Cerebellar cortex (tissue), 1 donor: ENCODE measurements around the gene TPST1.
"Not testable (repeated sequence)": the region's sequence is repeated elsewhere in the genome, so short reads cannot be mapped to it uniquely, and the experiment has no call there.

Experiments used
- DNase-seq: peaks from one replicate; pipeline ENCODE4 v3.0.0-alpha.2; 2015; ENCODE audit warnings: low spot score

The TPST1 gene

GRCh38 chr7:66188645-66189044 lies 16.5 kb upstream of the TPST1 start:
- no peak for DNase-seq

DNA sequence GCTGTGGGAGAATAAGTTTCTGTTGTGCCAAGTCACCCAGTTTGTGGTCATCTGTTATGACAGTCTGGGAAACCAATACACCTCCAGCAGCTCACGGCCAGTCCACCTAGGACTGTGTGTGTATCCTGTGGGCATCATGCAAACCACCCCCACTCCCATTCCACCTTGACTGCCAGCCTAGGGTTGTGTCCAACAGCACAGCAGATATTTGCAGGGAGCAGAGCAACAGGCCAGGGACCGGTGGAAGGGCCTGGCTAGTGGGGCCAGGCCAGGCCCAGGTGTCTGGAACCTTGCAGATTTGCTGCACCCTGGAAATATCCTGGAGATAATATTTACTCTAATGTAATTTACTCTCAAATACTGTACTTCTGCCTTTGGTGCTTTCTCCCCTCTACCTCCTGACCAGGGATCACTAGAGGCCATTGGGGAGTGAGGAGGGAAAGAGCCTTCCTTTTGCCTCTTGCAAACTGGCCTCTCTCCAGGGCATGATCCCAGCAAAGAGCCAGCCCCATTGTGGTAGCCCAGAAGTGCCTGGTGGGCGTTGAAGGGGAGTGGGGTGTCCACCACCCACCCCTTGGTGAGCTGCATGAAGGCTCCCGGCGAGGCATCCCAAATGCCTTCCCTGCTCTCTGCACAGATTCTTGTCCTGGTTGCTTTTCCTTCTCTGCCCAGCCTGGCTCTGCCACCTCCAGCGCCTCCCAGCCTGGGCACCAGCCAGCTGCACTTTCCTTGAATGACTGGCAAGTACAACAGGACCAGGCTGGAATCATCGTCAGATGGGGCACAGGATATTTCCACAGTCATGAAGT lies 15.2 kb upstream of the TPST1 start:
- no peak for DNase-seq

DNA sequence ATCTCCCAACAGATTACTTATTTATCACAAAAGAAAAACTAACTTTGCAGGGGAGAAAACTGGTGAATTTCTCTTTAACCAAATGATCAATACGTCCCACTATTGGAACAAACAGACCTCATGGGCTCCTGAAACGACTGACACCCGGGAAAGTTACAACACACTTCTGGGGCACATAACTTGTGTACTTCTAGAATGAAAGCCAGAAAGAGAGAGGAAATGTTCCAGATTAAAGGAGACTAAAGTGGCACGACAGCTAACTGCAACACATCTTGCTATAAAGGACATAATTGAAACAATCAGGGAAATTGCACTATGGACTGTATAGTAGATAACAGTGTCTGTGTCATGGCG lies 14.7 kb upstream of the TPST1 start:
- no peak for DNase-seq

GRCh38 chr7:66193146-66193725 lies 11.9 kb upstream of the TPST1 start:
- no peak for DNase-seq

DNA sequence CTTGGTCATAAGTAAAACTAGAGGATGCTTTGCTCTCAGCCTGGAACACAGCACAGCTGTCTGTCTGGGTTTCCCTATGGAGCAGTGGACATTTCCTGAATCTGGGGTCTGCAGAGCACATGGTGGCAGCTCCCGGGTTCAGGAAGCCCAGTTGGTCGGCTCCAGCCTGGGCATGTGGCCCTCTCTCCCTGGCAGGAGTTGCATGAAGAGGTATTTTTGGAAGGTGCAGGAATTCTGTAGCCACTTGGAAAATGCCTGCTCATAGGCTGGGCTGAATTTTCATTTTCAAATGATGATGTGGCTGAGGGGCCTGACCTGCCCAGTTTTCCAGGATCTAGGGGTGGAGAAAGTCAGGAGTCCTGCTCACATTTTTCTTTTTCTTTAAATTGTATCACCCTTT lies 6.7 kb upstream of the TPST1 start:
- peak; percentile 79 for DNase-seq

DNA sequence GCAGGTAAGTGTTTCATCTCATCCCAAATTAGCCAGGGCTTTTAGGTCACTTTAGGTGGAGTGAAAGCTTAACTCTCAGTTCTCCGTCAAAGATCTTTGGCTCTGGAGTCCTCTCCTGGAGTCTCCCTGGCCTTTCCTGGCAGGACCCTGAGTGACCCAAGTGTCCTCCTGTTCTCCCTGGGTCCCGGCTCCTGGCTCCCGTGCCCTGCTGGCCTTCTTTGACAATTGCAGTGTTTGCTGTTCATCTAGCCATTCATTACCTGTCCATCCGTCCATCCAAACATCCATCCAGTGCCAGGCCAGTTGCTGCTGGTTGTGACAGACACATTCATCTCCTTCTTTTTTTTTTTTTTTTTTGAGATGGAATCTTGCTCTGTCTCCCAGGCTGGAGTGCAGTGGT lies 6.2 kb upstream of the TPST1 start:
- no peak for DNase-seq

GRCh38 chr7:66202441-66202840 lies 2.7 kb upstream of the TPST1 start:
- DNase-seq, result no peak

DNA sequence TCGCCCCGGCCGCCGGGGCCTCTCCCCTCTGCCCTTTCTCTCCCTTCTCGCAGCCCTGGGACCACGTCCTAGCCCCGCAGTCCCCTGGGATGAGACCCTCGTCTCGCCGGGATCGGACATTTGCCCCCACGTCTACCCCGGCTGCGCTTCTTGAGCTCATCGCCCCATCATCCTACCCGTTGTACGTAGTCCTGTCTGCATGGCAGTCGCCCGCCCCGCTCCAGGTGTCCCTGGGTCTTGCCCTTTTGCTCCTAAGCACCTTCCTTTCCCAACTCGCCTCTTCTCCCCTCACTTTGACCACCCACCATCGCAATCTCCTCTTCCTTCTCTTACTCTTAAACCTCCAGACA lies 582 bp downstream of the TPST1 start:
- peak; percentile 28 for DNase-seq

- DNase-seq, result peak; percentile 34
These were observed 1.2 kb downstream of the TPST1 start for GRCh38 chr7:66206119-66206933.

DNA sequence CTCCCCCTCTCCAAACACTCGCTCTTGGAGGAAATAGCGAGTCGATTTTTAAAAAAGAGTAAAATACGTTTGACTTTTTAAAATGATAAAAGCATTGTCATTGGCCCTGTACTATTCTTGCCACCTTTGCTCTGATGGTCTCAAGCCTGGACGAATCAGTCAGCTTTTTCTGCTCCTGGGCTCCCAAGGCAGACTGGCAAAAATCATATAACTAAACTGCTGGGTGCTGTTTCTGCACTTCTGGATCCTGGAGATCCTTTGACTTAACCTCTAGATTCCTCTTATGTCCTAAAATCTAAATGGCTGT lies 1.8 kb downstream of the TPST1 start:
- peak; percentile 31 for DNase-seq

- no peak for DNase-seq
These were observed 2.4 kb downstream of the TPST1 start for GRCh38 chr7:66207540-66207939.

GRCh38 chr7:66211429-66211828 lies 6.3 kb downstream of the TPST1 start:
- DNase-seq, result no peak

DNA sequence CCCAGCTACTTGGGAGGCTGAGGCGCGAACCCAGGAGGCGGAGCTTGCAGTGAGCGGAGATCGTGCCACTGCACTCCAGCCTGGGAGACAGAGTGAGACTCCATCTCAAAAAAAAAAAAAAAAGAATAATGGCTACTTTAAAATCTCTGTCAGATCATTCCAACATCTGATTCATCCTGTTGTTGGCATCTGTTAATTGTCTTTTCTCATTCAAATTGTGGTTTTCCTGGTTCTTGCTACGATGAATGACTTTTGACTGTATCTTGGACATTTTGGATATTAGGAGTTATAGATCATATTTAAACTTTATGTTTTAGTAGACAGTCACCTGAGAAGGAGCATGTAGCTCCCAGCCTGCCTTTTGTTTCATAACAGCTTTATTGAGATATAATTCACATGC lies 8.5 kb downstream of the TPST1 start:
- no peak for DNase-seq

GRCh38 chr7:66216687-66217086 lies 11.6 kb downstream of the TPST1 start:
- DNase-seq, result no peak

DNA sequence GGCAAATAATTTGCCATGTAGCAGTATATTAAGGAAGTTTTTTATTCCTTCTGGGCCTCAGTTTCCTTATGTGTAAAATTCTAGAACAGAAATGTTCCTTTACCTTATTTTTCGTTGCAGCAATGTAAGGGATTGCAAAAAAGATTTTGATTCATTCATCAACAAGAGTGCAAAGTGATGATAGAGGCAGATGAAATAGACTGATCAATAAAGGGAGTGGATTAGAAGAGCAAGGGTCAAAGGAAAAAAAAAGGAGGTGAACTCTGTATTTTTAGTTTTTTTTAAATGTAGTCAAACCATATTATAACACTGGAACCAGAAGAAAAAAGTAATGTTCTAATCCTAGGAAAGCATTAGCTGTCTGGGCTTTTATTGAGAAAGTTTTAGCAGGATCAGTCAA lies 14.7 kb downstream of the TPST1 start:
- DNase-seq, result no peak

GRCh38 chr7:66221442-66221841 lies 16.3 kb downstream of the TPST1 start:
- no peak for DNase-seq

- DNase-seq, result no peak
These were observed 22.7 kb downstream of the TPST1 start for GRCh38 chr7:66227808-66228207.

- DNase-seq, result not testable (repeated sequence)
These were observed 26.4 kb downstream of the TPST1 start for GRCh38 chr7:66231326-66232216.

DNA sequence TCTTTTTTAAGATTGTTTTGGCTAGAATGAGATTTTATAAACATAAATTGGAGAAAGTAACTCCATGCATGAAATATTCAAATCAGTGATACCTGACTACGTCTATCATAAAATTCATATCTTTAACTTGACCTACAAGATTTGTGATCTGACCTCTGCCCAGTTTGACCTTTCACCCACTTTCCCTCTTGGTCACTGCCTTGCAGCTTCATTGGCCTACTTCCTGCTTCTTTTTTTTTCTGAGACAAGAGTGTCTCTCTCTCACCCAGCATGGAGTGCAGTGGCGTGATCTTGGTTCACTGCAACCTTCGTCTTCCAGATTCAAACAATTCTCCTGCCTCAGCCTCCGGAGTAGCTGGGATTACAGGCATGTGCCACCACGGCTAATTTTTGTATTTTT lies 28.5 kb downstream of the TPST1 start:
- DNase-seq, result no peak

DNA sequence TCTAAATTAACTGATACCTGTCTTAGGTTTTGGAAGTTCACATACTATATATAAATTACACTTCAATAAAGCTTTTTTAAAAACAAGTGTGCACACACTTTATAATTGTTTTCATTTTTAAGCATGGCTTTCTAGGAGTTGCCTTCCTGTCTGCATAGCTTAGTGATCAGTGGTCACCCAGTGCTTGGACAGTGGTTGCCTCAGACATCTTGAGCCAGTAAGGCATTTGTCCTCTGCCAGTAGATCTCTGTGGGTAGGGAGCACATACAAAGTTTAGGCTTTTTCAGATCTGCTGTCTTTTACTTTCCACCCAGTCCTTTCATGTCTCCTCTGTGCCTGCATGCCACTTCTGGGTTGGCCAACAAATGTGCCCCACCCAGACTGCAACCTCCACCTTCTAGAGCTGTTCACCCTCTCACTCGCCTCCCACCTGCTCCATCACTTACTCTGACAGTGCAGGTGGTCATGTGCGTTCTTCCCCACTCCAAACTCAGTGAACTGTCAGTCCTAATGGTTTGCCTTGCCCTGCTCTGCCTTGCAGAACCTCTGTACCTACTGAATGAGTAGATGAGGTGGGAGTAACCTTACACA lies 31.7 kb downstream of the TPST1 start:
- DNase-seq, result no peak

DNA sequence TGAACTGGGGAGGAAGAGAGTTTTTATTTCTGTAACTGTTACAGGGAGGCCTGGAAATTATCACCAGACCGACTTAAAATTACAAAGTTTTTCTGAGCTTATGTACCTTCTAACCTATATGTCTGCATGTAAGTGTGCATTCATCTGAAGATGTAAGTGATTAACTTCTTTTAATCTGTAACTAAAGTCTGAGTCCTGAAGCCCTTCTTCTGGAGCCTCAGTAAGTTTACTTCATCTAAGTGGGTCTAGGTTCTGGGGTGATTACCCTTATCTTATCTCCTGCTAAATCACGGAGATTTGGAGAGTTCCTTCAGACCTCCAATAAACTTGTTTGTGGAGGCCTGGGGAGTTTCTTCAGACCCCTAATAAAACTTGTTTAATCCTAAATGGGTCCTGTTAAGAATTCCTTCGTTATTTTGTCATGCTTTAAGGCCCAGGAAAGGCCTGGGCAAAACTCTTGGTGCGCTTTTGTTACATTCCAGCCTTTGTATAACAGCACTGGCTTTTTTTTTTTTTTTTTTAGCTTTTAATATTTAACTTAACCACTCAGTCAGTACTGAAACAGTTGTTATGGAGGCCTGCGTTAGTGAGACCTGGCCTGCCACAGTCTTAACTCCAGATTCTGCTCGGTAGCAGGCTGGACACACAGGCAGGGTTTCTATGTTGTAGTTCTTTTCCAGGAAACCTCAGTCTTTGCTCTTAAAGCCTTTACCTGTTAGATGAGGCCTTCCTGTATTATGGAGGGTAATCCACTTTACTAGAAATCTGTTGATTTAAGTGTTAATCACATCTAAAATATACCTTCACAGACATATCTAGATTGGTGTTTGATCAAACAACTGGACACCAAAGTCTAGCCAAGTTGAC lies 33.0 kb downstream of the TPST1 start:
- DNase-seq, result no peak
